C4-2B (cell line): Measurements from ENCODE around the gene C19orf85.

Source experiments
- H3K27ac ChIP-seq: fragments of 450-650 bp; 2 replicates; pipeline ENCODE4 v1.5.1; 2017
- ZFX ChIP-seq: fragments of 450-650 bp; IDR thresholded peaks from 2 replicates; pipeline ENCODE4 v1.6.1; 2017
- TF ChIP-seq, protein P1 (sequence below): fragments of 450-650 bp; conservative IDR thresholded peaks from 2 replicates; pipeline ENCODE4 v1.5.1; 2017; ENCODE audit warnings: mild to moderate bottlenecking

The C19orf85 gene

DNA sequence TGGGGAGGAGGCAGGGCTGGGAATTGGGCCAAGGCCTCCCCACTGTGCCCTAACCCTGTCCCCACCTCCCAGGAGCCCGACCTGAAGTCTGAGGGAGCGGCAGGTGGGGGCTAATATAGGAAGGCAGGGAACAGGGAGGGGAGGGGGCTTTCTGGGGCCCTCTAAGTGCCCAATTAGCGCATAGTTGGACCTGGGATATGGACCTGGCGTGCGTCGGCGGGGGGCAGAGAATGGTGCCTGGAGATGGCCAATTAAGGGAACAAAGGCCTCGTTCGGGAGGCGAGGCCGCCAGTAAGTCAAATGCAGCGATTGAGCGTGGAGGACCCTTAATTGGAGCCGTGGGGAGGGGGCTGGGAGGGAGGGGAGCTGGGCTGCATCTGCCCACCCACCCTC, at the start of gene C19orf85:
C19orf85 (minus strand) TSS at position 90 of the 393 bp plus-strand sequence. CDS start 197 bp downstream, outside the sequence.
- no peak for TF ChIP-seq ZFX
- TF ChIP-seq, protein P1, sequence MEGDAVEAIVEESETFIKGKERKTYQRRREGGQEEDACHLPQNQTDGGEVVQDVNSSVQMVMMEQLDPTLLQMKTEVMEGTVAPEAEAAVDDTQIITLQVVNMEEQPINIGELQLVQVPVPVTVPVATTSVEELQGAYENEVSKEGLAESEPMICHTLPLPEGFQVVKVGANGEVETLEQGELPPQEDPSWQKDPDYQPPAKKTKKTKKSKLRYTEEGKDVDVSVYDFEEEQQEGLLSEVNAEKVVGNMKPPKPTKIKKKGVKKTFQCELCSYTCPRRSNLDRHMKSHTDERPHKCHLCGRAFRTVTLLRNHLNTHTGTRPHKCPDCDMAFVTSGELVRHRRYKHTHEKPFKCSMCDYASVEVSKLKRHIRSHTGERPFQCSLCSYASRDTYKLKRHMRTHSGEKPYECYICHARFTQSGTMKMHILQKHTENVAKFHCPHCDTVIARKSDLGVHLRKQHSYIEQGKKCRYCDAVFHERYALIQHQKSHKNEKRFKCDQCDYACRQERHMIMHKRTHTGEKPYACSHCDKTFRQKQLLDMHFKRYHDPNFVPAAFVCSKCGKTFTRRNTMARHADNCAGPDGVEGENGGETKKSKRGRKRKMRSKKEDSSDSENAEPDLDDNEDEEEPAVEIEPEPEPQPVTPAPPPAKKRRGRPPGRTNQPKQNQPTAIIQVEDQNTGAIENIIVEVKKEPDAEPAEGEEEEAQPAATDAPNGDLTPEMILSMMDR = no peak
- H3K27ac ChIP-seq = no peak within 1 kb of the TSS

DNA sequence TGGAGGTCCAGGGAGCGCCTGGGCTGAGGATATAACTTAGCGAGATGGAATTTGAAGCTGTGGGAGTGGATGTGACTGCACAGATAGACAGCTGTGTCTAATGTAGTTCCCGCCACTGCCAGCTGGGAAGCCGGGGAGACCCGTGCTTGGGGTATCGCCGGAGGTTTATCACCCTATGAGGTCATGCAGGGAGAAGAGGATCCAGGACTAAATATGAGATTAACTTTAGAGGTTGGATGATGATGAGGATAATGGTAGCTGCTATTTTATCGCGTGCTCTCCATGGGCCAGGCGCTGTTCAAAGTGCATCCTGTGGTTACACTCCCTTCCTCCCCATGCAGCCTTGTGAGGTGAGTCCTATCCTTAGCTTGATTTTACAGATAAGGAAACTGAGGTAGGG, 43.6 kb upstream of the C19orf85 start:
- TF ChIP-seq, protein P1 = no peak
- TF ChIP-seq ZFX = no peak
- H3K27ac ChIP-seq = no peak overlapping the region

DNA sequence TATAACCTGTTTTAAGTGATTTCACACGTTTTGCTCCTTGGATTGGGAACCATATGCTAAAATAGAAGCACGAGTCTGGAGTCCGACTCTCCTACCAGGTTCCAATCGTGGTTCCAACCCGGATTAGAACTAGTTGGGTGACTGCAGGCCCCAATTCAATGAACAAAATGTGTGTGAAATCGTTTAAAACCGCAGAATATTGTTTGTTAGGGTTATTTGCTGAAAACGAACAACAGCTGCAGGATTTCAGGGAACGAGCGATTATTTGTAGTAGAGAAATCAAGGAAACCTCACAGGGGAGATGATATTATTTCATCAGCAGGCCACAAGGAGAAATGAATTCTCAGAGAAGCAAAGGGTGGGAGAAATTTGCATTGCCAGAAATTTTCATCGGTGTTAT, 40.4 kb upstream of the C19orf85 start:
- TF ChIP-seq, protein P1 = no peak
- no peak for TF ChIP-seq ZFX
- H3K27ac ChIP-seq = no peak overlapping the region

DNA sequence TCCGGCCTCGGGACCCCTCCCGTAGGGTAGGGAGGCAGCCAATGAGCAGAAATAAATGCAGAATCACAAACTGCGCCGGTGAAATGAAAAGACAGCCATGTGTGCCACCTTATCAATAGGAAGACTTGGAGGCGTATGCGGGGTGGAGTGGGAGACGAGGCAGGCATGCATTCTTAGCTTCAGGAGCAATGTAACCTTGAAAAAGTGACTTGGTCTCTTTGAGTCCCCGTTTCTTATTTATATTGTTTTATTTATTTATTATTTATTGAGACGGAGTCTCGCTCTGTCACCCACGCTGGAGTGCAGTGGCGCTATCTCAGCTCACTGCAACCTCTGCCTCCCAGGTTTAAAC, 39.7 kb upstream of the C19orf85 start:
- H3K27ac ChIP-seq = no peak overlapping the region
- TF ChIP-seq, protein P1 = peak; percentile 74; the same call in 1 of the 2 replicates
- TF ChIP-seq ZFX = no peak

DNA sequence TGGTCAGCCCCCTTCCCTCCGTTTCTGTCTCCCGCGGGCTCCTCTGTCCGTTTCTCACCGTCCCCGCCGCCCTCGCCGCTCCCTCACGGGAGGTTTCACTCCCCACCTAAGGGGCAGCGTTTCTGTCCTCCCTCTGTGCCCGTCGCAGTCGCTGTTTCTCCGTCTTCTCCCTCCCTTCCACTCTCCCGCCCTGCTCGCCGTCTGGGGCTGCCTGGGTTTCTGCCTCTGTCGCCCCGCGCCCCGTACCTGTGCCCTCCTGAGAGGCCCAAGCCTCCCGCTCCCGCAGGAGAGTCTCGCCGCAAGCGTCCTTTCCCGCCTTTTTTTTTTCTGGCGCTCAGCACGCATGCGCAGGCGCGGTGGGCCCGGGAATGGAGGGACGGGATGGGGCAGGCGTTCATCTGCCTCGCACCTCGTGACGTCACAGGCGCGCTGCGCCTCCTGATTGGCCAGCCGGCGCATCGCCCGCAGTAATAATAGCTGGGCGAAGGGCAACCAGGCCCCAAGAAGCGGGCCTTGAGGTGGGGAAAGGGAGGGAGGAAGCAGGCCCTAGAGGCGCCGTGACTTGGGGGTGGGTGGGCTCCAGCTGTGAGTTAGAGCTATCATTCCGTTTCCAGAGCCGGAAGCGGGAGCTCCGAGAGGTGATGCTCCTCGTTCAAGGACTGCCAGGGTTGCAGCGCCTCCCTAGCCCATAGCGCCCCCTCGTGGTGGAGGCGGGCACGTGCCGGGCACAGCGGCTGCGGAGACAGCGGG, 39.1 kb upstream of the C19orf85 start:
- H3K27ac ChIP-seq = peak overlapping the region; percentile 7; the same call in 1 of the 2 replicates
- TF ChIP-seq, protein P1 = peak; percentile 95
- no peak for TF ChIP-seq ZFX

DNA sequence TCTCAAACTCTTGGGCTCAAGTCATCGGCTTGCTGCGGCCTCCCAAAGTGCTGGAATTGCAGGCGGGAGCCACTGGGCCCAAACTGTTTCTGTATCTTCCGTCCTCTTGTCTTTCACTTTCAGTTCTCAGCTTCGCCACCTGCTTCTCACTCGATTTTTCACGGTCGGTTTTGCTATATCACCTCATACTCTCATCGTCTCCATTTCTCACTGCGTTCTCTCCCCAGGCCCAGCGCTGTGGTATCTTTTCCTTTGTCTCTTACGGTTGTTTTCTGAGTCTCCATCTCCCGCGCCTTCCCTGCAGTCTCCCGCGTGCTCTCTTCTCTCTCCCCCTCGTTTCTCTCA, 38.6 kb upstream of the C19orf85 start:
- H3K27ac ChIP-seq = peak overlapping the region; percentile 7; the same call in 1 of the 2 replicates
- no peak for TF ChIP-seq ZFX
- TF ChIP-seq, protein P1 = no peak

DNA sequence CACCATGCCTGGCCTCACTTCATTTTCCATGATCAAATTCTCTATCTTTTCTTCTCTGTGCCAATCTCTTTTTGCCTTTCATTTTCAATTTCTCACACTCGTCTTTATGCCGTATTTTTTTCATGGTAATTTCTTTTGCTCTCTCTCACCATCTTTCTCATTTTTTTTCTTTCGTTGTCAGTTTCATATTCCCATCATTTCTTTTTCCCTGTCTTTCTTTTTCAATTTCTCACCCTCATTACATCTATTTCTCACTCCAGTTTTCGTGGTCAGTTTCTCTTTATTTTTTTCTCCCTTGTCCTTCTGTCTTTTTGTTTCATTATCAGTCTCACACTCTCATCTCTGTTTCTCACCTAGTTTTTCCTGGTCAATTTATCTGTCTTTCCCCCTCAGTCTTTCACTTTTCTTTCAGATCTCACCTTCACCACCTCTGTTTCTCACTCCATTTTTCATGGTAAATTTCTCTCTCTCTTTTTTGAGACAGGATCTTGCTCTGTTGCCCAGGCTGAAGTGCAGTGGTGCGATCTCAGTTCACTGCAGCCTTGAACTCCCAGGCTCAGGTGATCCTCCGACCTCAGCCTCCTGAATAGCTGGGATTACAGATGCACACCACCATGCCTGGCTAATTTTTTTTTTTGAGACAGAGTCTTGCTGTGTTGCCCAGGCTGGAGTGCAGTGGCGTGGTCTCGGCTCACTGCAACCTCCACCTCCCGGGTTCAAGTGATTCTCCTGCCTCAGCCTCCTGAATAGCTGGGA, 37.8 kb upstream of the C19orf85 start:
- H3K27ac ChIP-seq = no peak overlapping the region
- TF ChIP-seq, protein P1 = no peak
- no peak for TF ChIP-seq ZFX
